WERI-Rb-1 (cell line): ENCODE measurements around the gene PACRG.

Experiments
- DNase-seq: peaks from one replicate; pipeline ENCODE4 v3.0.0-alpha.2; 2020
- H3K27ac ChIP-seq: fragments of 250-450 bp; sonication (Bioruptor Pico); 2 replicates; pipeline ENCODE4 v1.5.1; 2020; ENCODE audit warnings: mild to moderate bottlenecking, moderate library complexity
- H3K27me3 ChIP-seq: fragments of 250-450 bp; sonication (Bioruptor Pico); 2 replicates; pipeline ENCODE4 v1.5.1; 2021; ENCODE audit warnings: mild to moderate bottlenecking, low read depth, moderate library complexity; ENCODE audit not compliant: insufficient read depth, severe bottlenecking
- H3K36me3 ChIP-seq: fragments of 250-450 bp; sonication (Bioruptor Pico); 2 replicates; pipeline ENCODE4 v1.5.1; 2020; ENCODE audit warnings: mild to moderate bottlenecking, moderate library complexity
- H3K4me3 ChIP-seq: 2 replicates; pipeline ENCODE4 v1.5.1; 2011; ENCODE audit warnings: low read depth, mild to moderate bottlenecking, control low read depth, low read length
- H3K9me3 ChIP-seq: fragments of 250-450 bp; sonication (Bioruptor Pico); 2 replicates; pipeline ENCODE4 v1.5.1; 2021; ENCODE audit warnings: mild to moderate bottlenecking, moderate library complexity; ENCODE audit not compliant: severe bottlenecking
- TF ChIP-seq, protein P1 (sequence below): IDR thresholded peaks from 2 replicates; pipeline ENCODE4 v1.5.1; 2011; ENCODE audit warnings: low read depth, mild to moderate bottlenecking, control low read depth, inconsistent platforms, low read length

The PACRG gene

DNA sequence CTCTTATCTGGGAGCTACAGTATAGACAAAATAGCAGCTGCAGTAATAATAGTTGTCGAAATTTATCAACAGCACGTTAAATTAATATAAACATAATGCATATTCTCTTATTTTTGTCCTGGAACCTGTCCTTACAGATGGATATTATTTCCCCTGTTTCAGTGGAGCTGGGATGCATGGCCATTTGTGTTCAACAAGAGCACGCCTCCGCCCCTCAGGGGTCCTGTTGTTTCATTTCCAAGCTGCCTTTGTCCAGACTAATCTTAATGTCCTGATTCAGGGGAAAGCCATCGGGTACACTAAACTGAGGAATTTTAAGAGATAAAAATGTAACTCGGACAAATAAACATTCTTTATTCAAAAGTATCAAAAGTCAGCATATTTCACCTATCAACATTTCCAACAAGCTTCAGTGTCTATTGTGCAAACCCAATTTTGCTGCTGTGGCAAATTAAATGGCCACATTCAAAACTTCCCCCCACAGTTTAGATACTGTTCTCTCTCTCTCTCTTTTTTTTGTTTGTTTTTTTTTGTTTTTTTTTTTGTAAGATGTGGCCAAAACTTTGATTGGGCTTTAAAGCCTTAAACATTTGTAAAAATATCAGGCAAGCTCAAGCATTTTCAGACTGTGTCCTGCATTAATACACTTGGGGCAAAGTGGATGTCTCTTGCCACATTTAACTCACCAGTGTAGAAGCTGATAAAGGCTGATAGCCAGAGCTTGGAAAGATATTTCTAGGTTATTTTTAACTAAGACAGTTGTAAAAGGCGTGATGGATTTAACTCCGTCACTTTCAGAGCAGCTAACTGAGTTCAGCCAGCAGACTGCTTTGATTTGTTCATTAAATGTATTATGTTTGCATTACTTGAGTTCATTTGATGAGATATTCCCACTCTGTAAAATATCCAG lies 574.2 kb downstream of the PACRG start:
- Histone ChIP-seq H3K27ac (no peak overlapping the region), H3K27me3 (no peaks in the 10 kb centered on the region), H3K36me3 (no peaks in the 10 kb centered on the region), H3K9me3 (no peaks in the 10 kb centered on the region), H3K4me3 (no peak overlapping the region)
- TF ChIP-seq, protein P1, sequence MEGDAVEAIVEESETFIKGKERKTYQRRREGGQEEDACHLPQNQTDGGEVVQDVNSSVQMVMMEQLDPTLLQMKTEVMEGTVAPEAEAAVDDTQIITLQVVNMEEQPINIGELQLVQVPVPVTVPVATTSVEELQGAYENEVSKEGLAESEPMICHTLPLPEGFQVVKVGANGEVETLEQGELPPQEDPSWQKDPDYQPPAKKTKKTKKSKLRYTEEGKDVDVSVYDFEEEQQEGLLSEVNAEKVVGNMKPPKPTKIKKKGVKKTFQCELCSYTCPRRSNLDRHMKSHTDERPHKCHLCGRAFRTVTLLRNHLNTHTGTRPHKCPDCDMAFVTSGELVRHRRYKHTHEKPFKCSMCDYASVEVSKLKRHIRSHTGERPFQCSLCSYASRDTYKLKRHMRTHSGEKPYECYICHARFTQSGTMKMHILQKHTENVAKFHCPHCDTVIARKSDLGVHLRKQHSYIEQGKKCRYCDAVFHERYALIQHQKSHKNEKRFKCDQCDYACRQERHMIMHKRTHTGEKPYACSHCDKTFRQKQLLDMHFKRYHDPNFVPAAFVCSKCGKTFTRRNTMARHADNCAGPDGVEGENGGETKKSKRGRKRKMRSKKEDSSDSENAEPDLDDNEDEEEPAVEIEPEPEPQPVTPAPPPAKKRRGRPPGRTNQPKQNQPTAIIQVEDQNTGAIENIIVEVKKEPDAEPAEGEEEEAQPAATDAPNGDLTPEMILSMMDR, result no peak
- no peak for DNase-seq

DNA sequence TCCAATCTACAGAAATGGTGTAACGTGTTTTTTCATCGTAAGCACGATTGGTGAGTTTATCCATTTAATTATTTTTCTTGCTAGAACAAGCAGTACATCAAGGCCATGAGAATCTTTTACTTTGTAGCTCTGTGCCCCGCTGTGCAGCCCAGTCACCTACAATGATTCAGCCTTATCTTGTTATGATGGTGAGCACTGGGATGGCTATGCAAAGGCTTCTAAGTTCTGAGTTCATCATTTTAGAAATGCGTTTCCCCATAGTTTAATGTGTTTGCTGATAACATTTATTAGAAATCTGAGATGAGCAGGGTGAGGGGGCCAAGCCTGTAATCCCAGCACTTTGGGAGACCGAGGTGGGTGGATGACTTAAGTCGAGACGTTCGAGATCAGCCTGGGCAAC lies 575.0 kb downstream of the PACRG start:
- H3K36me3 ChIP-seq, result no peaks in the 10 kb centered on the region
- DNase-seq, result no peak
- H3K4me3 ChIP-seq, result no peak overlapping the region
- no peaks in the 10 kb centered on the region for H3K9me3 ChIP-seq
- H3K27ac ChIP-seq, result no peak overlapping the region
- no peaks in the 10 kb centered on the region for H3K27me3 ChIP-seq
- TF ChIP-seq, protein P1, result no peak

DNA sequence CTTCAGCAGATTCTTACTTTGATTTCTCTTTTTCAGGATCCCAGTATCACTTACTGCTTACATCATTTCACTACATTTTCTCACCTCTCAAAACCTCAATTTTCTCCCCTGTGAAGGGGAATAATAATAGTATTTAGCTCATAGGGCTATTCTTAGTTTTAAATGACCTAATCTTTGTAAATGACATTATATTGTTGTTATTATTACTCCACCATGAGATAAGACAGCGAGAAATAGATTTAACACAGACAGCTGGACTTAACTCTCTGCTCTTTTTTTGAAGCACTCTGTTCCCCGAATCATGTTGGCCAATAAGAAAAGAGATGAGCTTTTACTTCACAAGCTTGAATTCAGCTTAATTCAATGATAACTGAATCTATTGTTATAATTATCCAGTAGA lies 578.2 kb downstream of the PACRG start:
- no peak for DNase-seq
- Histone ChIP-seq H3K27ac (no peak overlapping the region), H3K27me3 (no peaks in the 10 kb centered on the region), H3K4me3 (no peak overlapping the region), H3K9me3 (no peaks in the 10 kb centered on the region), H3K36me3 (no peaks in the 10 kb centered on the region)
- TF ChIP-seq, protein P1, result no peak

DNA sequence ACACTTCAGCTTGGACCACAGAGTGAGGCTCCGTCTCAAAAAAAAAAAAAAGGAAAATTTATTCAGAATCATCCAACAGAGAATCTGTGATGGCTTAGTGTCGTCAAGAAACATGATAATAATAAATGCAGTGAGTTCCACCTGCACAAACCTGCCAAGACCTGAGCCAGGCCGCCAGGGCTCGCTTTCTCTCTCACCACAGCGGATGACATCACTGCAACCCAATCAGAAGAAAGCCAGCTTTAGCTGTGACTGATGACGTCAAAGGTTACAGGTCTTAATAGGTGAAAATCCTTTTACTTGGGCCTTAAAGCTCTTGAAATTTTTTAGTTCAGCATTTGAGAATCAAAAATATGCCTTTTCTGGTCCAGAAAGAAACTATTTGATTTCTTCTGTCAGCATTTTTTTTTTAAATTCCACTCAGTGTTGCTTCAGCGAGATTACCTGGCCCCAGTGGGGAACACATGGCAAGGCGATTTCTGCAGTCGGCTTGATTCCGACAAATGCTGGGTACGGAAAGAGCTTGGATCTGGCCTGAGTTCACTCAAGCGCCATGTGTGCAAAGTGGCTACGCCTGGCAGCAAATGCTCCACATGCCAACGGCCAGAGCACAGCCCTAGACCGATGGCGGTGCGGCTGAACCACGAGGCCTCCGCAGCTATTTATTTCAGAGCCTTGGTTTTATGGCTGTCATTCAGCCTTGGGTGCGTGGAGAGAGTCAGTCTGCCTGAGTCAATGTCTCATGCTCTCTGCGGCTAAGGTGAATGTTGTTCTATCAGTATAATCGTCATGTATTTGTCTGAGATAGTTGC lies 581.1 kb downstream of the PACRG start:
- no peaks in the 10 kb centered on the region for H3K27me3 ChIP-seq
- DNase-seq, result no peak
- TF ChIP-seq, protein P1, result no peak

DNA sequence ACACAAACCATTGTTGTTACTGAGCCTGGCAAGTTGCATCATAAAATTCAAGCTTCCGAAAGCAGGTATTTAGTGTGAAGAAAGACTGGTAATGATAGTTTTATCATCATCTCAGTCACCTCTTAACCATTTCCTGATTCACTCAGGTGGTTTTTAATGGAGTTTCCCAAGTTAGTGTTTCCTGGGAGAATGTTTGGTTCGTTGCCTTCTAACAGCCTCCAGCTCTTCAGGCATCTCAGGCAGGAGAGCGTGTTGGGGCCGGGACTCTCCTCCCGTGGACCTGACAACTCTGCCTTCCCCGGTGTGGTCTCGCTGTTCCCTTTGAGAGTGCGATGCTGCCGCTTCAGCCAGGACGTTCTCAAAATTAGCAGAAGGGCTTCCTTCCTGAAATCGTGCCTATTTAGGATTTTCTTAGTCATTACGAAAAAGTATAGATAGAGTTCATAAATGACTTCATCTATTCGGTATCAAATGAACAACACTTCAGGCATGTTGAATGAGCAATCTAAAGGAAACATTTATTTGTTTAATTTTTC lies 581.8 kb downstream of the PACRG start:
- Histone ChIP-seq H3K4me3 (no peak overlapping the region), H3K27ac (no peak overlapping the region), H3K9me3 (no peaks in the 10 kb centered on the region), H3K36me3 (no peaks in the 10 kb centered on the region), H3K27me3 (no peaks in the 10 kb centered on the region)
- TF ChIP-seq, protein P1, result no peak
- no peak for DNase-seq

More for the DNA sequence above, 581.1 kb downstream of the PACRG start:
- H3K27ac ChIP-seq, result no peak overlapping the region
- no peak overlapping the region for H3K4me3 ChIP-seq
- H3K9me3 ChIP-seq, result no peaks in the 10 kb centered on the region
- H3K36me3 ChIP-seq, result no peaks in the 10 kb centered on the region
